ENCODE measurements around the gene NDUFV1.
A peak's percentile ranks its signal among the peaks of the same experiment; 100 is the strongest.
"Not testable (repeated sequence)": the region's sequence is repeated elsewhere in the genome, so short reads cannot be mapped to it uniquely, and the experiment has no call there.

Gene NDUFV1

GRCh38 chr11:67627812-67628624 lies 21.3 kb downstream of the NDUFV1 start:
- no peak for DNase-seq (ENCODE audit: low spot score)

GRCh38 chr11:67628710-67629385 lies 22.1 kb downstream of the NDUFV1 start:
- no peak for DNase-seq (ENCODE audit: low spot score)

- DNase-seq (ENCODE audit: low spot score) = peak; percentile 80
These were observed 22.9 kb downstream of the NDUFV1 start, which contains the start of gene NUDT8 for GRCh38 chr11:67629386-67630227. NUDT8 (minus strand) TSS chr11:67629937; CDS start chr11:67629911, 26 bp downstream.

- DNase-seq (ENCODE audit: low spot score) = peak; percentile 98
These were observed 23.6 kb downstream of the NDUFV1 start for GRCh38 chr11:67630228-67630942.

- DNase-seq (ENCODE audit: low spot score) = no peak
These were observed 24.2 kb downstream of the NDUFV1 start for GRCh38 chr11:67630943-67631331.

GRCh38 chr11:67631411-67631810 lies 24.7 kb downstream of the NDUFV1 start:
- DNase-seq (ENCODE audit: low spot score) = no peak

GRCh38 chr11:67631853-67632174 lies 25.1 kb downstream of the NDUFV1 start:
- no peak for DNase-seq (ENCODE audit: low spot score)

- no peak for DNase-seq (ENCODE audit: low spot score)
These were observed 25.6 kb downstream of the NDUFV1 start for GRCh38 chr11:67632175-67632981.

- DNase-seq (ENCODE audit: low spot score) = no peak
These were observed 26.4 kb downstream of the NDUFV1 start for GRCh38 chr11:67632982-67633755.

- no peak for DNase-seq (ENCODE audit: low spot score)
These were observed 27.1 kb downstream of the NDUFV1 start for GRCh38 chr11:67633758-67634365.

- no peak for DNase-seq (ENCODE audit: low spot score)
These were observed 27.9 kb downstream of the NDUFV1 start for GRCh38 chr11:67634366-67635230.

- DNase-seq (ENCODE audit: low spot score) = no peak
These were observed 28.4 kb downstream of the NDUFV1 start for GRCh38 chr11:67635231-67635521.

GRCh38 chr11:67636962-67637361 lies 30.2 kb downstream of the NDUFV1 start:
- no peak for DNase-seq (ENCODE audit: low spot score)

- DNase-seq (ENCODE audit: low spot score) = not testable (repeated sequence)
These were observed 30.7 kb downstream of the NDUFV1 start for GRCh38 chr11:67637441-67637840.

GRCh38 chr11:67638535-67639437 lies 32.0 kb downstream of the NDUFV1 start:
- peak; percentile 1 for DNase-seq (ENCODE audit: low spot score)

- DNase-seq (ENCODE audit: low spot score) = peak; percentile 3
These were observed 32.7 kb downstream of the NDUFV1 start, which contains the start of gene TBX10 for GRCh38 chr11:67639438-67639859. TBX10 (minus strand) TSS chr11:67639763; CDS start chr11:67639472, 291 bp downstream.

- DNase-seq (ENCODE audit: low spot score) = peak; percentile 80
These were observed 33.5 kb downstream of the NDUFV1 start for GRCh38 chr11:67640021-67640757.
